Choroid plexus epithelial cell (primary cell): ENCODE measurements around the gene EPHB1.
A peak's percentile ranks its signal among the peaks of the same experiment; 100 is the strongest.

Source experiments
- DNase-seq: peaks from one replicate; pipeline ENCODE4 v3.0.0-alpha.2; 2010; ENCODE audit warnings: low read depth
- H3K4me3 ChIP-seq: 2 replicates; pipeline ENCODE4 v1.5.1; 2011; ENCODE audit warnings: low read depth, mild to moderate bottlenecking, control low read depth, low read length, moderate library complexity
- CTCF ChIP-seq: conservative IDR thresholded peaks from 2 replicates; pipeline ENCODE4 v1.5.1; 2011; ENCODE audit warnings: low read depth, mild to moderate bottlenecking, control low read depth, inconsistent platforms, low read length, moderate library complexity

Gene EPHB1

GRCh38 chr3:134872440-134873388 lies 77.7 kb downstream of the EPHB1 start:
- no peak overlapping the region for H3K4me3 ChIP-seq
- no peak for DNase-seq
- TF ChIP-seq CTCF, result no peak

- no peak for TF ChIP-seq CTCF
- no peak for DNase-seq
- no peak overlapping the region for H3K4me3 ChIP-seq
Observed at GRCh38 chr3:134873789-134874188, 78.7 kb downstream of the EPHB1 start.

GRCh38 chr3:134874737-134875413 lies 79.8 kb downstream of the EPHB1 start:
- peak; percentile 2 for DNase-seq
- H3K4me3 ChIP-seq, result no peak overlapping the region
- no peak for TF ChIP-seq CTCF

GRCh38 chr3:134876836-134877235 lies 81.8 kb downstream of the EPHB1 start:
- H3K4me3 ChIP-seq, result no peak overlapping the region
- TF ChIP-seq CTCF, result no peak
- DNase-seq, result no peak

GRCh38 chr3:134877788-134878187 lies 82.7 kb downstream of the EPHB1 start:
- no peak overlapping the region for H3K4me3 ChIP-seq
- DNase-seq, result no peak

GRCh38 chr3:134879990-134880389 lies 84.9 kb downstream of the EPHB1 start:
- H3K4me3 ChIP-seq, result no peak overlapping the region
- no peak for DNase-seq
- no peak for TF ChIP-seq CTCF

More at GRCh38 chr3:134877788-134878187, 82.7 kb downstream of the EPHB1 start:
- TF ChIP-seq CTCF, result no peak
